ENCODE measurements around the gene PRELID3B. TPM values are rescaled to one million over a fixed set of nuclear protein-coding genes. Genes with fewer than 3 reads are reported as not detected.

PRELID3B gene
- total and polyA plus RNA-seq, 10 of the 15 experiments (the other 5 are each of a cell fraction or from before 2014, with no cell fraction given), result 72.5 to 151 (median 124) TPM

DNA sequence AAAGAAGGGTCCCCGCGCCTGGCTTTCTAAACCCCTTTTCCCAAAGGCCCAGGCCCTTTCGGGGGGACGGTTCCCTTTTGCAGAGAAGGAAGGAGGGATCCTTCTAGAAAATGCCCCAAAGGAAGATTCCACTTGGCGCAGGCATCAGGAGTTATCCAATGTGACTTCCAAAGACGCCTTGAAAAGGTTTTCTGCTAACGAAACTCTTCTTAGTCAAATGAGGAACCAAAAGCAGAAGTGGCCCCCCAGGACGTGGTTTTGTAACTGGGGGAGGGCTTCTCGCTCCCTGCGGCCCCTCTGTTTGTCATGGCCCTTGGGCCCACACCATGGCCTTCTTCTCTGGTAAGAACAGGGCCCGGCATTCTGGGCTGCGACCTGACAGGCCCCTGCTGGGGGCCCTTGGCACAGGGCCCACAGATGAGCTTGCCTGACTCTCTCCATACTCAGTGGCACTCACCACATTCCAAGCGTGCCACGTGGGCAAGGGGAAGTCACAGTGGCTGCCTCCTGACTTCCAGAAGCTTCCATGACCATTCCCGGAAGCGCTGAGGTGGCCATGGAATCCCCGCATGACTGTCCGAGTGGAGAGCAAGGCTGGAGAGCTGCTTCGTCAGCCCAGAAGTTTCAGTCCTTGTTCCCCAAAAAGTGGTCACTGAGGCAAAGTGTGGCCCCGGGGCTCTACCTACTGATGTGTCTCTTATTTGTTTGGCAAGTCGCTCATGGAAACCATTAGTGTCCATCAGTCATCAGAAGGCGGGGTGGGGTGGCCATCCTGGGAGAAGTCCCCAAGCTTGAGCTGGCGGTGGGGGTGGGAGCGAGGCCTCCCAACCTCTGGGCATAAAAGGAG is 34.7 kb downstream of the PRELID3B start:
- intact Hi-C loops (cut with micrococcal nuclease; ENCODE audit: unreplicated experiment), result loop anchor here (1.0 kb wide), 2 partner anchors 24 to 101 kb away; partner anchors contain the start of gene ATP5F1E
- H3K4me1 ChIP-seq (ENCODE audit: control insufficient read depth, insufficient read depth, low read length), result peaks cover 29% of the 10 kb centered on the region
- H3K9ac ChIP-seq (ENCODE audit: control insufficient read depth, insufficient read depth, low read length), result peak overlapping the region; percentile 92
- H3K79me2 ChIP-seq (ENCODE audit: control insufficient read depth, insufficient read depth, low read length), result peaks cover 45% of the 10 kb centered on the region
- FAIRE-seq, result peak; percentile 68
- peak; percentile 60 for DNase-seq (ENCODE audit: low read depth, low spot score)
- H3K4me2 ChIP-seq (ENCODE audit: control insufficient read depth, insufficient read depth), result peak overlapping the region; percentile 83
- ChIA-PET POLR2A (interaction anchor here (0.5 to 2.2 kb wide), 7 partner anchors 14 to 101 kb away, joined by 3 to 15 read pairs (median 5); partner anchors contain the start of gene ATP5F1E), SMC1A (ENCODE audit: uncharacterized antibody, unreplicated experiment) (interaction anchor here (0.6 to 2.2 kb wide), 14 partner anchors 9 to 215 kb away, joined by 3 to 22 read pairs (median 4); partner anchors contain the start of gene ATP5F1E), CTCF (interaction anchor here (0.9 to 1.6 kb wide), 3 partner anchors 26 to 101 kb away, joined by 3 to 4 read pairs (median 4); no protein-coding TSS in a partner anchor), RAD21 (ENCODE audit: unreplicated experiment) (interaction anchor here (1.0 to 2.6 kb wide), 5 partner anchors 24 to 121 kb away, joined by 3 to 15 read pairs (median 4); partner anchors contain the start of genes ATP5F1E and PRELID3B)
- in situ Hi-C loops (cut with MboI), result loop anchor here (10.0 kb wide), 2 partner anchors 553 to 1613 kb away; partner anchors contain the start of gene RBM38
- BruUV-seq (replicated peaks), result TSS peak; percentile 65
- H3K9me3 ChIP-seq (replicated peaks; ENCODE audit: control insufficient read depth, insufficient read depth, low read length), result no peaks in the 10 kb centered on the region
- peaks cover 2 to 10% of the 10 kb centered on the region in 2 experiments; a peak in 3 of 4 replicates for H3K36me3 ChIP-seq (ENCODE audit: control insufficient read depth in 2 of 2, insufficient read depth in 2 of 2, low read length in 1 of 2)
- H2AFZ ChIP-seq (ENCODE audit: control insufficient read depth, low read depth, low read length), result peak overlapping the region; percentile 38; the same call in 1 of the 2 replicates
- peak overlapping the region; percentile 95 for H3K27ac ChIP-seq (ENCODE audit: control insufficient read depth, insufficient read depth)
- peak overlapping the region; percentile 92 for H3K4me3 ChIP-seq
- no peaks in the 10 kb centered on the region for H3K27me3 ChIP-seq (replicated peaks in 1 of 2; ENCODE audit: control insufficient read depth in 2 of 2, insufficient read depth in 2 of 2, low read length in 1 of 2)
- no peaks in the 10 kb centered on the region for H4K20me1 ChIP-seq (ENCODE audit: control insufficient read depth, insufficient read depth)
- ATAC-seq, result peak; percentile 60
- 9% methylated on average over 22 of the region's 24 CpGs for WGBS (ENCODE audit: insufficient coverage, insufficient replicate concordance, low lambda C conversion rate, missing lambda C conversion rate)
- peak; percentile 93 for TF ChIP-seq NBN (IDR thresholded peaks at IDR 0.05)
- peak; percentile 91 for TF ChIP-seq PAX5 (IDR thresholded peaks at IDR 0.05; ENCODE audit: borderline replicate concordance, low read depth, low read length)
- TF ChIP-seq JUND (IDR thresholded peaks at IDR 0.05; ENCODE audit: low read depth, low read length), result peak; percentile 81
- TF ChIP-seq IRF4 (IDR thresholded peaks at IDR 0.05; ENCODE audit: low read depth, low read length), result peak; percentile 98
- peak; percentile 88; the same call in 1 of the 2 replicates for TF ChIP-seq SMARCA5 (IDR thresholded peaks at IDR 0.05)
- no peak for TF ChIP-seq RFX5 (IDR thresholded peaks at IDR 0.05; ENCODE audit: low read depth, low read length)
- TF ChIP-seq BRCA1 (IDR thresholded peaks at IDR 0.05; ENCODE audit: low read depth, low read length), result no peak
- TF ChIP-seq RB1 (IDR thresholded peaks at IDR 0.05; ENCODE audit: borderline replicate concordance), result no peak
- TF ChIP-seq, protein P1, sequence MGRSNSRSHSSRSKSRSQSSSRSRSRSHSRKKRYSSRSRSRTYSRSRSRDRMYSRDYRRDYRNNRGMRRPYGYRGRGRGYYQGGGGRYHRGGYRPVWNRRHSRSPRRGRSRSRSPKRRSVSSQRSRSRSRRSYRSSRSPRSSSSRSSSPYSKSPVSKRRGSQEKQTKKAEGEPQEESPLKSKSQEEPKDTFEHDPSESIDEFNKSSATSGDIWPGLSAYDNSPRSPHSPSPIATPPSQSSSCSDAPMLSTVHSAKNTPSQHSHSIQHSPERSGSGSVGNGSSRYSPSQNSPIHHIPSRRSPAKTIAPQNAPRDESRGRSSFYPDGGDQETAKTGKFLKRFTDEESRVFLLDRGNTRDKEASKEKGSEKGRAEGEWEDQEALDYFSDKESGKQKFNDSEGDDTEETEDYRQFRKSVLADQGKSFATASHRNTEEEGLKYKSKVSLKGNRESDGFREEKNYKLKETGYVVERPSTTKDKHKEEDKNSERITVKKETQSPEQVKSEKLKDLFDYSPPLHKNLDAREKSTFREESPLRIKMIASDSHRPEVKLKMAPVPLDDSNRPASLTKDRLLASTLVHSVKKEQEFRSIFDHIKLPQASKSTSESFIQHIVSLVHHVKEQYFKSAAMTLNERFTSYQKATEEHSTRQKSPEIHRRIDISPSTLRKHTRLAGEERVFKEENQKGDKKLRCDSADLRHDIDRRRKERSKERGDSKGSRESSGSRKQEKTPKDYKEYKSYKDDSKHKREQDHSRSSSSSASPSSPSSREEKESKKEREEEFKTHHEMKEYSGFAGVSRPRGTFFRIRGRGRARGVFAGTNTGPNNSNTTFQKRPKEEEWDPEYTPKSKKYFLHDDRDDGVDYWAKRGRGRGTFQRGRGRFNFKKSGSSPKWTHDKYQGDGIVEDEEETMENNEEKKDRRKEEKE (IDR thresholded peaks at IDR 0.05), result no peak
- TF ChIP-seq, protein P2, sequence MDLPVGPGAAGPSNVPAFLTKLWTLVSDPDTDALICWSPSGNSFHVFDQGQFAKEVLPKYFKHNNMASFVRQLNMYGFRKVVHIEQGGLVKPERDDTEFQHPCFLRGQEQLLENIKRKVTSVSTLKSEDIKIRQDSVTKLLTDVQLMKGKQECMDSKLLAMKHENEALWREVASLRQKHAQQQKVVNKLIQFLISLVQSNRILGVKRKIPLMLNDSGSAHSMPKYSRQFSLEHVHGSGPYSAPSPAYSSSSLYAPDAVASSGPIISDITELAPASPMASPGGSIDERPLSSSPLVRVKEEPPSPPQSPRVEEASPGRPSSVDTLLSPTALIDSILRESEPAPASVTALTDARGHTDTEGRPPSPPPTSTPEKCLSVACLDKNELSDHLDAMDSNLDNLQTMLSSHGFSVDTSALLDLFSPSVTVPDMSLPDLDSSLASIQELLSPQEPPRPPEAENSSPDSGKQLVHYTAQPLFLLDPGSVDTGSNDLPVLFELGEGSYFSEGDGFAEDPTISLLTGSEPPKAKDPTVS (IDR thresholded peaks at IDR 0.05; ENCODE audit: low read depth, low read length), result peak; percentile 90
- peak; percentile 99 for TF ChIP-seq IKZF2 (IDR thresholded peaks at IDR 0.05)
- TF ChIP-seq, protein P3, sequence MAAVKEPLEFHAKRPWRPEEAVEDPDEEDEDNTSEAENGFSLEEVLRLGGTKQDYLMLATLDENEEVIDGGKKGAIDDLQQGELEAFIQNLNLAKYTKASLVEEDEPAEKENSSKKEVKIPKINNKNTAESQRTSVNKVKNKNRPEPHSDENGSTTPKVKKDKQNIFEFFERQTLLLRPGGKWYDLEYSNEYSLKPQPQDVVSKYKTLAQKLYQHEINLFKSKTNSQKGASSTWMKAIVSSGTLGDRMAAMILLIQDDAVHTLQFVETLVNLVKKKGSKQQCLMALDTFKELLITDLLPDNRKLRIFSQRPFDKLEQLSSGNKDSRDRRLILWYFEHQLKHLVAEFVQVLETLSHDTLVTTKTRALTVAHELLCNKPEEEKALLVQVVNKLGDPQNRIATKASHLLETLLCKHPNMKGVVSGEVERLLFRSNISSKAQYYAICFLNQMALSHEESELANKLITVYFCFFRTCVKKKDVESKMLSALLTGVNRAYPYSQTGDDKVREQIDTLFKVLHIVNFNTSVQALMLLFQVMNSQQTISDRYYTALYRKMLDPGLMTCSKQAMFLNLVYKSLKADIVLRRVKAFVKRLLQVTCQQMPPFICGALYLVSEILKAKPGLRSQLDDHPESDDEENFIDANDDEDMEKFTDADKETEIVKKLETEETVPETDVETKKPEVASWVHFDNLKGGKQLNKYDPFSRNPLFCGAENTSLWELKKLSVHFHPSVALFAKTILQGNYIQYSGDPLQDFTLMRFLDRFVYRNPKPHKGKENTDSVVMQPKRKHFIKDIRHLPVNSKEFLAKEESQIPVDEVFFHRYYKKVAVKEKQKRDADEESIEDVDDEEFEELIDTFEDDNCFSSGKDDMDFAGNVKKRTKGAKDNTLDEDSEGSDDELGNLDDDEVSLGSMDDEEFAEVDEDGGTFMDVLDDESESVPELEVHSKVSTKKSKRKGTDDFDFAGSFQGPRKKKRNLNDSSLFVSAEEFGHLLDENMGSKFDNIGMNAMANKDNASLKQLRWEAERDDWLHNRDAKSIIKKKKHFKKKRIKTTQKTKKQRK (IDR thresholded peaks at IDR 0.05; ENCODE audit: low read depth, low read length), result no peak
- peak; percentile 76; the same call in 1 of the 2 replicates for TF ChIP-seq PML (IDR thresholded peaks at IDR 0.05; ENCODE audit: low read length)
- peak; percentile 76 for TF ChIP-seq MXI1 (IDR thresholded peaks at IDR 0.05; ENCODE audit: low read depth, low read length)
- peak in 1 of 2 experiments; percentile 70; a peak in 1 of 3 replicates for TF ChIP-seq EGR1 (IDR thresholded peaks at IDR 0.05; ENCODE audit: borderline replicate concordance in 1 of 2, low read depth in 2 of 2, low read length in 2 of 2)
